Choroid plexus epithelial cell (primary cell): ENCODE data around the gene RBFOX2.

ENCODE experiments used
- DNase-seq: peaks from one replicate; pipeline ENCODE4 v3.0.0-alpha.2; 2010; ENCODE audit warnings: low read depth
- H3K4me3 ChIP-seq: 2 replicates; pipeline ENCODE4 v1.5.1; 2011; ENCODE audit warnings: low read depth, mild to moderate bottlenecking, control low read depth, low read length, moderate library complexity
- CTCF ChIP-seq: conservative IDR thresholded peaks from 2 replicates; pipeline ENCODE4 v1.5.1; 2011; ENCODE audit warnings: low read depth, mild to moderate bottlenecking, control low read depth, inconsistent platforms, low read length, moderate library complexity

RBFOX2 gene

GRCh38 chr22:35970616-35971455, 57.8 kb downstream of the RBFOX2 start:
- TF ChIP-seq CTCF, result no peak
- H3K4me3 ChIP-seq, result no peak overlapping the region
- DNase-seq, result no peak

GRCh38 chr22:35967046-35967397, 61.6 kb downstream of the RBFOX2 start:
- H3K4me3 ChIP-seq, result no peak overlapping the region
- TF ChIP-seq CTCF, result no peak
- no peak for DNase-seq

- DNase-seq, result no peak
- no peak for TF ChIP-seq CTCF
- no peak overlapping the region for H3K4me3 ChIP-seq
These were observed 62.1 kb downstream of the RBFOX2 start for GRCh38 chr22:35966314-35967045.

GRCh38 chr22:35963237-35963810, 65.3 kb downstream of the RBFOX2 start:
- TF ChIP-seq CTCF, result no peak
- H3K4me3 ChIP-seq, result no peak overlapping the region
- DNase-seq, result no peak

- H3K4me3 ChIP-seq, result peak overlapping the region; percentile 7
- no peak for TF ChIP-seq CTCF
- DNase-seq, result peak; percentile 61
These were observed 66.9 kb downstream of the RBFOX2 start for GRCh38 chr22:35961480-35962295.

- no peak overlapping the region for H3K4me3 ChIP-seq
- no peak for TF ChIP-seq CTCF
- DNase-seq, result peak; percentile 43
These were observed 67.8 kb downstream of the RBFOX2 start for GRCh38 chr22:35960854-35961253.
